H1 (cell line): Measurements from ENCODE around the gene MDM1. TPM values are rescaled to one million over a fixed set of nuclear protein-coding genes. Genes with fewer than 3 reads are reported as not detected.

Experiments used
- CTCF ChIA-PET: fragments of 300-600 bp; sonication (Branson Sonifier 250); formaldehyde crosslinking; loops from one replicate; lab custom pipeline; 2021; ENCODE audit not compliant: partially characterized antibody; lab: Charles Lee
- POLR2A ChIA-PET: fragments of 300-600 bp; sonication (Branson Sonifier 250); formaldehyde crosslinking; loops from one replicate; lab custom pipeline; 2021; ENCODE audit warnings: inconsistent platforms; ENCODE audit not compliant: partially characterized antibody; lab: Charles Lee
- DNase-seq, 2 experiments: peaks; one replicate each; pipeline versions ENCODE4 v3.0.0 to v3.0.0-alpha.2; 2010 to 2022; ENCODE audit warnings: low spot score in 2 of 2, low read depth in 1 of 2, mixed read lengths in 1 of 2
- FAIRE-seq: peaks from 2 replicates; lab custom pipeline; 2011; peaks lifted over from hg19 to GRCh38; lab: Jason Lieb, UNC
- H2AFZ ChIP-seq: 2 replicates; pipeline ENCODE4 v1.8.1; 2012; ENCODE audit warnings: low read length, inconsistent platforms
- H2AK5ac ChIP-seq: 2 replicates; pipeline ENCODE4 v1.6.1; 2013; ENCODE audit warnings: low read depth, low read length
- H2BK120ac ChIP-seq: replicated peaks from 2 replicates; pipeline ENCODE3; 2013; ENCODE audit warnings: low read depth, low read length, inconsistent platforms
- H2BK12ac ChIP-seq: 2 replicates; pipeline ENCODE4 v1.6.1; 2013; ENCODE audit warnings: low read depth, low read length
- H2BK15ac ChIP-seq: 2 replicates; pipeline ENCODE4 v1.6.1; 2013; ENCODE audit warnings: low read length
- H2BK20ac ChIP-seq: 2 replicates; pipeline ENCODE4 v1.6.1; 2013; ENCODE audit warnings: low read length
- H2BK5ac ChIP-seq: 2 replicates; pipeline ENCODE4 v1.6.1; 2013; ENCODE audit warnings: low read depth, low read length
- H3K14ac ChIP-seq: 2 replicates; pipeline ENCODE4 v1.6.1; 2013; ENCODE audit warnings: inconsistent platforms; ENCODE audit not compliant: insufficient read length
- H3K18ac ChIP-seq: 2 replicates; pipeline ENCODE4 v1.6.1; 2013; ENCODE audit warnings: low read length; ENCODE audit errors: extremely low read depth
- H3K23ac ChIP-seq: 2 replicates; pipeline ENCODE4 v1.6.1; 2013; ENCODE audit warnings: inconsistent platforms; ENCODE audit not compliant: insufficient read length
- H3K23me2 ChIP-seq: 2 replicates; pipeline ENCODE4 v1.6.1; 2013; ENCODE audit warnings: low read depth, low read length
- H3K27ac ChIP-seq: 2 replicates; pipeline ENCODE4 v1.6.1; 2011; ENCODE audit warnings: low read depth, low read length, inconsistent platforms
- H3K27me3 ChIP-seq, 4 experiments: replicated peaks in 1 of 4; 1 replicate in 1 of 4; 2 replicates in 3 of 4; pipeline versions ENCODE4 v1.6.1 to v1.8.1; 2011 to 2013; ENCODE audit warnings: low read length in 3 of 4, mild to moderate bottlenecking in 3 of 4, inconsistent platforms in 2 of 4, mixed read lengths in 2 of 4, moderate library complexity in 1 of 4; ENCODE audit not compliant: control insufficient read depth in 3 of 4, insufficient read depth in 3 of 4; ENCODE audit errors: extremely low read depth in 1 of 4
- H3K36me3 ChIP-seq, 4 experiments: 2 replicates each; pipeline versions ENCODE4 v1.6.1 to v1.8.1; 2011 to 2013; ENCODE audit warnings: mild to moderate bottlenecking in 4 of 4, low read length in 3 of 4, moderate library complexity in 2 of 4, control low read depth in 1 of 4, inconsistent platforms in 1 of 4; ENCODE audit not compliant: insufficient read depth in 4 of 4, control insufficient read depth in 2 of 4
- H3K4ac ChIP-seq: replicated peaks from 2 replicates; pipeline ENCODE3; 2013; ENCODE audit warnings: low read length, low read depth, mixed read lengths, inconsistent platforms; ENCODE audit not compliant: insufficient read length
- H3K4me1 ChIP-seq, 4 experiments: replicated peaks in 1 of 4; 1 replicate in 1 of 4; 2 replicates in 3 of 4; pipeline versions ENCODE4 v1.6.1 to v1.8.1; 2011 to 2013; ENCODE audit warnings: low read length in 3 of 4, inconsistent platforms in 2 of 4, mixed read lengths in 1 of 4; ENCODE audit not compliant: insufficient read depth in 4 of 4, control insufficient read depth in 3 of 4
- H3K4me2 ChIP-seq, 2 experiments: 2 replicates each; pipeline versions ENCODE4 v1.6.1 to v1.8.1; 2011 to 2013; ENCODE audit warnings: low read depth in 2 of 2, low read length in 2 of 2, control low read depth in 1 of 2, inconsistent platforms in 1 of 2, mild to moderate bottlenecking in 1 of 2; ENCODE audit not compliant: insufficient read depth in 1 of 2
- H3K4me3 ChIP-seq, 4 experiments: fragments of 200-600, 300-600 bp in 1 of 4; sonication (generic), shearing (Covaris generic), sonication (Bioruptor Twin) in 1 of 4; 2 replicates each; pipeline versions ENCODE4 v1.5.1 to v1.8.1; 2011 to 2016; ENCODE audit warnings: low read length in 4 of 4, low read depth in 3 of 4, control low read depth in 2 of 4, inconsistent platforms in 2 of 4, mild to moderate bottlenecking in 2 of 4, mixed read lengths in 1 of 4, moderate library complexity in 1 of 4; ENCODE audit not compliant: insufficient read depth in 2 of 4; ENCODE audit errors: extremely low read depth in 1 of 4
- H3K56ac ChIP-seq: replicated peaks from 2 replicates; pipeline ENCODE3; 2013; ENCODE audit warnings: low read depth, mild to moderate bottlenecking, mixed read lengths, low read length, inconsistent platforms; ENCODE audit not compliant: insufficient read length
- H3K79me1 ChIP-seq: 2 replicates; pipeline ENCODE4 v1.6.1; 2013; ENCODE audit warnings: low read depth, low read length, control low read depth
- H3K79me2 ChIP-seq, 2 experiments: 2 replicates each; pipeline versions ENCODE4 v1.6.1 to v1.8.1; 2012 to 2013; ENCODE audit warnings: low read length in 2 of 2, mild to moderate bottlenecking in 2 of 2, inconsistent platforms in 1 of 2; ENCODE audit not compliant: insufficient read depth in 2 of 2, control insufficient read depth in 1 of 2
- H3K9ac ChIP-seq, 4 experiments: replicated peaks in 1 of 4; 1 replicate in 1 of 4; 2 replicates in 3 of 4; pipeline versions ENCODE4 v1.6.1 to v1.8.1; 2011 to 2013; ENCODE audit warnings: low read depth in 3 of 4, low read length in 3 of 4, control low read depth in 2 of 4, mild to moderate bottlenecking in 2 of 4, moderate library complexity in 2 of 4, inconsistent platforms in 1 of 4; ENCODE audit errors: extremely low read depth in 1 of 4
- H3K9me3 ChIP-seq, 2 experiments: 2 replicates each; pipeline versions ENCODE4 v1.6.1 to v1.8.1; 2012 to 2013; ENCODE audit warnings: mild to moderate bottlenecking in 2 of 2, moderate library complexity in 2 of 2, control low read depth in 1 of 2, inconsistent platforms in 1 of 2, low read depth in 1 of 2, low read length in 1 of 2, mixed read lengths in 1 of 2; ENCODE audit not compliant: insufficient read depth in 2 of 2
- H4K20me1 ChIP-seq, 2 experiments: replicated peaks in 1 of 2; 2 replicates each; pipeline versions ENCODE3 to v1.8.1; 2011 to 2013; ENCODE audit warnings: inconsistent platforms in 2 of 2, low read length in 2 of 2, mild to moderate bottlenecking in 1 of 2; ENCODE audit not compliant: insufficient read depth in 2 of 2, control insufficient read depth in 1 of 2
- H4K5ac ChIP-seq: 2 replicates; pipeline ENCODE4 v1.6.1; 2013; ENCODE audit warnings: low read length, low read depth, mixed read lengths, inconsistent platforms; ENCODE audit not compliant: insufficient read length
- H4K8ac ChIP-seq: 2 replicates; pipeline ENCODE4 v1.8.0; 2013; ENCODE audit warnings: mild to moderate bottlenecking, moderate library complexity, low read length, inconsistent platforms; ENCODE audit not compliant: insufficient read depth; ENCODE audit errors: extremely low read depth
- H4K91ac ChIP-seq: replicated peaks from 2 replicates; pipeline ENCODE3; 2013; ENCODE audit warnings: low read length, mixed read lengths, inconsistent platforms; ENCODE audit not compliant: insufficient read length
- ASH2L ChIP-seq: fragments of 200-600, 300-600 bp; sonication (generic); IDR thresholded peaks from one replicate; pipeline ENCODE4 v1.7.1; 2017; ENCODE audit warnings: low read length
- ATF2 ChIP-seq: IDR thresholded peaks from 2 replicates; pipeline ENCODE4 v1.6.1; 2012; ENCODE audit warnings: low read length, inconsistent platforms
- CBX5 ChIP-seq: fragments of 300-800, 300-1000 bp; sonication (generic); IDR thresholded peaks from 2 replicates; pipeline ENCODE4 v1.7.1; 2016; ENCODE audit warnings: antibody characterized with exemption, low read length, low read depth
- JUND ChIP-seq: IDR thresholded peaks from 2 replicates; pipeline ENCODE4 v1.6.1; 2011; ENCODE audit warnings: mild to moderate bottlenecking, improper control_type of control experiment, low read length
- KDM1A ChIP-seq: fragments of 200-600, 300-600 bp; sonication (generic); IDR thresholded peaks from 2 replicates; pipeline ENCODE4 v1.7.1; 2016; ENCODE audit warnings: mild to moderate bottlenecking, low read length, borderline replicate concordance
- KDM4A ChIP-seq: IDR thresholded peaks from one replicate; pipeline ENCODE4 v1.7.1; 2012; ENCODE audit warnings: low read depth, mild to moderate bottlenecking, moderate library complexity, low read length, inconsistent platforms; ENCODE audit not compliant: severe bottlenecking
- RFX5 ChIP-seq: IDR thresholded peaks from 2 replicates; pipeline ENCODE4 v1.6.1; 2011; ENCODE audit warnings: low read depth, low read length, improper control_type of control experiment, borderline replicate concordance
- RXRA ChIP-seq: IDR thresholded peaks from 2 replicates; pipeline ENCODE4 v1.6.1; 2011; ENCODE audit warnings: low read depth, mild to moderate bottlenecking, low read length, moderate library complexity; ENCODE audit not compliant: insufficient read depth
- SP4 ChIP-seq: IDR thresholded peaks from 2 replicates; pipeline ENCODE4 v1.6.1; 2012; ENCODE audit warnings: low read length, inconsistent platforms
- TAF1 ChIP-seq: IDR thresholded peaks from 2 replicates; pipeline ENCODE4 v1.6.1; 2011; ENCODE audit warnings: mild to moderate bottlenecking, low read depth, low read length
- TCF12 ChIP-seq: IDR thresholded peaks from 2 replicates; pipeline ENCODE4 v1.6.1; 2011; ENCODE audit warnings: low read depth, mild to moderate bottlenecking, low read length
- USF2 ChIP-seq: IDR thresholded peaks from 2 replicates; pipeline ENCODE4 v1.6.1; 2011; ENCODE audit warnings: low read length, improper control_type of control experiment
- YY1 ChIP-seq: IDR thresholded peaks from 2 replicates; pipeline ENCODE4 v1.6.1; 2011; ENCODE audit warnings: low read depth, mild to moderate bottlenecking, low read length
- WGBS, 2 experiments: shearing (Covaris generic) in 1 of 2; methylation state at CpG; one replicate each; pipeline versions ENCODE4 v1.1.6 to v1.1.7; 2013 to 2015; ENCODE audit warnings: low lambda C conversion rate in 2 of 2, mixed read lengths in 2 of 2, inconsistent platforms in 1 of 2, low coverage in 1 of 2, missing lambda C conversion rate in 1 of 2; ENCODE audit not compliant: insufficient replicate concordance in 2 of 2, insufficient coverage in 1 of 2, insufficient read length in 1 of 2; ENCODE audit errors: extremely low coverage in 1 of 2, missing lambda C conversion rate in 1 of 2; 5-methylcytosine and 5-hydroxymethylcytosine counted together
- polyA plus RNA-seq, 7 experiments: library from polyadenylated mRNA; depleted of rRNA in 3 of 7; stranded (reverse) in 5 of 7; unstranded in 2 of 7; fragments of >200 nt in 5 of 7; fragments of 200-250 nt in 2 of 7; gene quantifications; 1 replicate in 5 of 7; 2 replicates in 1 of 7; 4 replicates in 1 of 7; pipeline versions ENCODE4 v1.2.1 to v1.2.3, GENCODE V29; 2011 to 2013; ENCODE audit warnings: missing spikeins in 2 of 7, mixed read lengths in 2 of 7
- total RNA-seq: library from RNA; stranded (reverse); fragmentation: NEBNext Ultra II Directional; extraction: Animal tissue kit (Norgen Biotek cat#: 25700); gene quantifications from 2 replicates; pipeline ENCODE4 v1.2.1, GENCODE V29; 2021

MDM1 gene
- total and polyA plus RNA-seq, 2 of the 8 experiments (the other 6 are each of a cell fraction or from before 2014, with no cell fraction given) = 3.1 to 10.7 TPM

- H3K79me1 ChIP-seq = no peaks in the 10 kb centered on the region
- no peak overlapping the region for H3K27ac ChIP-seq
- H3K23me2 ChIP-seq = peaks cover 4% of the 10 kb centered on the region
- H2AK5ac ChIP-seq = no peak overlapping the region
- no peak overlapping the region for H2BK5ac ChIP-seq
- no peak overlapping the region for H4K91ac ChIP-seq
- no peak overlapping the region for H3K18ac ChIP-seq
- CTCF ChIA-PET = no interaction called here
- H3K9me3 ChIP-seq = no peaks in the 10 kb centered on the region
- no peak overlapping the region for H2BK120ac ChIP-seq
- no peak overlapping the region for H2AFZ ChIP-seq
- WGBS, 2 experiments = 88% methylated on average over 4 of the region's 4 CpGs; no CpG with 5 or more reads in 1 of the 2 experiments
- FAIRE-seq (no peak), DNase-seq (no peak)
- H3K56ac ChIP-seq = no peak overlapping the region
- H4K5ac ChIP-seq = no peak overlapping the region
- H3K4me3 ChIP-seq = no peak overlapping the region
- no peak overlapping the region for H2BK15ac ChIP-seq
- H3K36me3 ChIP-seq = no peaks in the 10 kb centered on the region
- H2BK12ac ChIP-seq = no peak overlapping the region
- no peaks in the 10 kb centered on the region for H4K20me1 ChIP-seq
- H3K79me2 ChIP-seq = no peaks in the 10 kb centered on the region
- no peak overlapping the region for H3K4ac ChIP-seq
- no peaks in the 10 kb centered on the region for H3K4me1 ChIP-seq
- no peak overlapping the region for H3K9ac ChIP-seq
- H4K8ac ChIP-seq = no peak overlapping the region
- no peak overlapping the region for H2BK20ac ChIP-seq
- no peak overlapping the region for H3K23ac ChIP-seq
- no peaks in the 10 kb centered on the region for H3K27me3 ChIP-seq
- no peak overlapping the region for H3K14ac ChIP-seq
- H3K4me2 ChIP-seq = no peak overlapping the region
- POLR2A ChIA-PET = no interaction called here
- TF ChIP-seq YY1 = no peak
- no peak for TF ChIP-seq SP4
- no peak for TF ChIP-seq CBX5
- no peak for TF ChIP-seq JUND
- no peak for TF ChIP-seq KDM4A
- no peak for TF ChIP-seq RXRA
- no peak for TF ChIP-seq KDM1A
- TF ChIP-seq ATF2 = no peak
- no peak for TF ChIP-seq USF2
- TF ChIP-seq TCF12 = no peak
- no peak for TF ChIP-seq ASH2L
- TF ChIP-seq TAF1 = no peak
- no peak for TF ChIP-seq RFX5
Observed at GRCh38 chr12:68336889-68337303, 4.7 kb upstream of the MDM1 start.
